IMR-90 (cell line): ENCODE data around the gene RPL27A. TPM values are rescaled to one million over a fixed set of nuclear protein-coding genes. Genes with fewer than 3 reads are reported as not detected.
A peak's percentile ranks its signal among the peaks of the same experiment; 100 is the strongest.

Experiments used
- ATAC-seq: fragments of 200-7000 bp; cut with Tn5 transposase; 2 replicates; pipeline ENCODE4 v1.9.1; 2020; ENCODE audit warnings: low read depth, mild to moderate bottlenecking, moderate library complexity
- BruUV-seq: library from RNA; stranded (reverse); fragments of 400-500 nt; replicated peaks from 2 replicates; lab custom pipeline; 2021; lab: Mats Ljungman, UMichigan
- CTCF ChIA-PET: fragments of 300-600 bp; formaldehyde crosslinking; extraction: SDS; loops from one replicate; lab custom pipeline; 2021; ENCODE audit warnings: antibody characterized with exemption; lab: Yijun Ruan, JAX
- POLR2A ChIA-PET: fragments of 300-600 bp; sonication (Branson Sonifier 250); formaldehyde crosslinking; loops from one replicate; lab custom pipeline; 2022; ENCODE audit warnings: antibody characterized with exemption; ENCODE audit not compliant: unreplicated experiment; lab: Charles Lee
- DNase-seq: peaks from one replicate; pipeline ENCODE4 v3.0.0; 2013
- H2AFZ ChIP-seq: replicated peaks from 2 replicates; pipeline ENCODE3; 2013; ENCODE audit warnings: low read length, mild to moderate bottlenecking; ENCODE audit not compliant: poor library complexity
- H2AK5ac ChIP-seq: 2 replicates; pipeline ENCODE4 v1.6.1; 2013; ENCODE audit warnings: low read depth, low read length, inconsistent platforms
- H2AK9ac ChIP-seq: replicated peaks from 2 replicates; pipeline ENCODE3; 2013; ENCODE audit warnings: mild to moderate bottlenecking, low read depth, low read length, moderate library complexity; ENCODE audit not compliant: poor library complexity
- H2BK120ac ChIP-seq: 2 replicates; pipeline ENCODE4 v1.6.1; 2013; ENCODE audit warnings: low read depth, low read length, inconsistent platforms
- H2BK15ac ChIP-seq: 3 replicates; pipeline ENCODE4 v1.6.1; 2013; ENCODE audit warnings: low read depth, low read length, inconsistent platforms
- H2BK20ac ChIP-seq: 2 replicates; pipeline ENCODE4 v1.6.1; 2013; ENCODE audit warnings: low read depth, mild to moderate bottlenecking, inconsistent platforms, low read length, moderate library complexity
- H2BK5ac ChIP-seq: 2 replicates; pipeline ENCODE4 v1.6.1; 2013; ENCODE audit warnings: mild to moderate bottlenecking, low read depth, low read length, inconsistent platforms; ENCODE audit not compliant: poor library complexity, severe bottlenecking
- H3K14ac ChIP-seq: replicated peaks from 2 replicates; pipeline ENCODE4 v1.6.1; 2013; ENCODE audit warnings: low read depth, low read length, inconsistent platforms
- H3K18ac ChIP-seq: 2 replicates; pipeline ENCODE4 v1.6.1; 2013; ENCODE audit warnings: low read depth, low read length, control low read depth
- H3K23ac ChIP-seq: 2 replicates; pipeline ENCODE4 v1.6.1; 2013; ENCODE audit warnings: low read depth, low read length, inconsistent platforms
- H3K27ac ChIP-seq: 2 replicates; pipeline ENCODE4 v1.5.1; 2013; ENCODE audit warnings: mild to moderate bottlenecking, control low read depth, low read length; ENCODE audit not compliant: insufficient read depth
- H3K27me3 ChIP-seq: 2 replicates; pipeline ENCODE4 v1.6.1; 2013; ENCODE audit warnings: low read length; ENCODE audit not compliant: control insufficient read depth, insufficient read depth
- H3K36me3 ChIP-seq: 2 replicates; pipeline ENCODE4 v1.6.1; 2013; ENCODE audit warnings: low read length, mixed read lengths; ENCODE audit not compliant: control insufficient read depth, insufficient read depth
- H3K4ac ChIP-seq: 2 replicates; pipeline ENCODE4 v1.6.1; 2013; ENCODE audit warnings: low read depth, low read length, inconsistent platforms
- H3K4me1 ChIP-seq: 2 replicates; pipeline ENCODE4 v1.6.1; 2013; ENCODE audit warnings: low read length, mixed read lengths; ENCODE audit not compliant: control insufficient read depth, insufficient read depth
- H3K4me2 ChIP-seq: 2 replicates; pipeline ENCODE4 v1.6.1; 2013; ENCODE audit warnings: low read depth, mild to moderate bottlenecking, control low read depth, low read length, moderate library complexity
- H3K4me3 ChIP-seq: 2 replicates; pipeline ENCODE4 v1.5.1; 2013; ENCODE audit warnings: low read depth, mild to moderate bottlenecking, control low read depth, low read length, moderate library complexity; ENCODE audit not compliant: insufficient read depth
- H3K56ac ChIP-seq: 2 replicates; pipeline ENCODE4 v1.6.1; 2013; ENCODE audit warnings: low read length, inconsistent platforms; ENCODE audit not compliant: insufficient read depth; ENCODE audit errors: extremely low read depth
- H3K79me1 ChIP-seq, 2 experiments: 2 replicates each; pipeline ENCODE4 v1.6.1; 2013; ENCODE audit warnings: low read length in 2 of 2, inconsistent platforms in 1 of 2, low read depth in 1 of 2
- H3K9ac ChIP-seq: 2 replicates; pipeline ENCODE4 v1.6.1; 2013; ENCODE audit warnings: low read depth, low read length, control low read depth
- H3K9me1 ChIP-seq: 2 replicates; pipeline ENCODE4 v1.6.1; 2013; ENCODE audit warnings: low read length, inconsistent platforms; ENCODE audit not compliant: insufficient read depth
- H3K9me3 ChIP-seq: 2 replicates; pipeline ENCODE4 v1.6.1; 2013; ENCODE audit warnings: low read length; ENCODE audit not compliant: control insufficient read depth, insufficient read depth
- H4K20me1 ChIP-seq: 2 replicates; pipeline ENCODE4 v1.6.1; 2013; ENCODE audit warnings: low read length, inconsistent platforms; ENCODE audit not compliant: insufficient read depth
- H4K5ac ChIP-seq: 2 replicates; pipeline ENCODE4 v1.6.1; 2013; ENCODE audit warnings: mild to moderate bottlenecking, low read depth, low read length, control low read depth
- H4K8ac ChIP-seq, 2 experiments: 2 replicates each; pipeline ENCODE4 v1.6.1; 2013; ENCODE audit warnings: low read depth in 2 of 2, low read length in 2 of 2, control low read depth in 1 of 2, inconsistent platforms in 1 of 2
- H4K91ac ChIP-seq: 2 replicates; pipeline ENCODE4 v1.6.1; 2013; ENCODE audit warnings: low read depth, low read length, inconsistent platforms; ENCODE audit not compliant: insufficient read depth
- BHLHE40 ChIP-seq: fragments of 150-350 bp; IDR thresholded peaks from 2 replicates; pipeline ENCODE4 v1.6.1; 2016; ENCODE audit warnings: mild to moderate bottlenecking, low read depth, low read length
- CEBPB ChIP-seq: IDR thresholded peaks from 2 replicates; pipeline ENCODE4 v1.6.1; 2012; ENCODE audit warnings: low read depth, low read length, improper control_type of control experiment
- CHD1 ChIP-seq: IDR thresholded peaks from 2 replicates; pipeline ENCODE4 v1.6.1; 2012; ENCODE audit warnings: low read depth, low read length, improper control_type of control experiment
- FOS ChIP-seq: fragments of 150-350 bp; IDR thresholded peaks from 2 replicates; pipeline ENCODE4 v1.6.1; 2016; ENCODE audit warnings: low read depth, low read length
- MAZ ChIP-seq: IDR thresholded peaks from 2 replicates; pipeline ENCODE4 v1.6.1; 2012; ENCODE audit warnings: low read depth, mild to moderate bottlenecking, low read length, improper control_type of control experiment, moderate library complexity, borderline replicate concordance
- MXI1 ChIP-seq: IDR thresholded peaks from 2 replicates; pipeline ENCODE4 v1.6.1; 2012; ENCODE audit warnings: low read depth, mild to moderate bottlenecking, low read length, moderate library complexity, borderline replicate concordance
- NFE2L2 ChIP-seq: fragments of 150-350 bp; IDR thresholded peaks from 2 replicates; pipeline ENCODE4 v1.6.1; 2016; ENCODE audit warnings: low read depth, mild to moderate bottlenecking, low read length
- POLR2A ChIP-seq: IDR thresholded peaks from 2 replicates; pipeline ENCODE4 v1.6.1; 2012; ENCODE audit warnings: mild to moderate bottlenecking, low read depth, low read length
- RAD21 ChIP-seq: IDR thresholded peaks from 2 replicates; pipeline ENCODE4 v1.6.1; 2012; ENCODE audit warnings: low read length, improper control_type of control experiment
- RFX5 ChIP-seq: IDR thresholded peaks from 2 replicates; pipeline ENCODE4 v1.8.0; 2012; ENCODE audit warnings: low read depth, mild to moderate bottlenecking, low read length, moderate library complexity
- SMC3 ChIP-seq: fragments of 150-350 bp; IDR thresholded peaks from 2 replicates; pipeline ENCODE4 v1.6.1; 2016; ENCODE audit warnings: low read depth, mild to moderate bottlenecking, antibody characterized with exemption, low read length, moderate library complexity
- WGBS, 2 experiments: methylation state at CpG; one replicate each; pipeline versions ENCODE4 v1.1.5 to v1.1.7; 2013; ENCODE audit warnings: missing lambda C conversion rate in 2 of 2; ENCODE audit not compliant: insufficient read length in 1 of 2; ENCODE audit errors: extremely low coverage in 2 of 2; 5-methylcytosine and 5-hydroxymethylcytosine counted together
- dilution Hi-C: fragments of 300-500 bp; cut with HindIII; formaldehyde crosslinking; loops from one replicate; pipeline ENCODE4 v1.14.3; 2018; ENCODE audit warnings: low sequenced_read_pairs; ENCODE audit not compliant: unreplicated experiment
- in situ Hi-C: fragments of 300-500 bp; cut with MboI; formaldehyde crosslinking; loops from 3 replicates; pipeline ENCODE4 v1.14.3; 2019; ENCODE audit warnings: low sequenced_read_pairs, inconsistent platforms, mixed read lengths
- intact Hi-C: fragments of 100-400 bp; cut with micrococcal nuclease; formaldehyde crosslinking; loops from 2 replicates; pipeline ENCODE4 v1.10.0; 2022
- polyA plus RNA-seq, 3 experiments: library from polyadenylated mRNA; depleted of rRNA; stranded (reverse); fragments of >200 nt; gene quantifications; 2 replicates each; pipeline ENCODE4 v1.2.3, GENCODE V29; 2012; ENCODE audit warnings: low replicate concordance in 1 of 3
- total RNA-seq: library from RNA; depleted of rRNA; stranded (reverse); fragments of >200 nt; gene quantifications from 2 replicates; pipeline ENCODE4 v1.2.3, GENCODE V29; 2012

RPL27A gene
- total and polyA plus RNA-seq, 2 of the 4 experiments (the other 2 are of a cell fraction), result 786 to 849 TPM

GRCh38 chr11:8730697-8731020 is 48.1 kb downstream of the RPL27A start:
- Histone ChIP-seq H4K8ac (no peak overlapping the region), H3K18ac (no peak overlapping the region), H3K9ac (no peak overlapping the region), H3K9me1 (peaks cover 52% of the 10 kb centered on the region), H4K91ac (no peak overlapping the region), H2BK120ac (no peak overlapping the region), H2BK5ac (no peak overlapping the region), H3K4me3 (no peak overlapping the region), H2BK20ac (no peak overlapping the region), H2AFZ (no peak overlapping the region), H3K9me3 (no peaks in the 10 kb centered on the region), H3K4me2 (no peak overlapping the region), H3K23ac (no peak overlapping the region), H4K20me1 (peaks cover 9% of the 10 kb centered on the region; the same call in 1 of the 2 replicates), H3K36me3 (peaks cover 28% of the 10 kb centered on the region), H3K27me3 (no peaks in the 10 kb centered on the region), H3K56ac (no peak overlapping the region), H2AK9ac (no peak overlapping the region), H3K4me1 (peaks cover 37% of the 10 kb centered on the region), H3K27ac (no peak overlapping the region), H4K5ac (no peak overlapping the region), H2BK15ac (no peak overlapping the region), H3K4ac (no peak overlapping the region), H2AK5ac (0 out of 2 replicates have a peak overlapping the region, but pooled peaks have one; percentile 21), H3K14ac (no peak overlapping the region), H3K79me1 (peaks cover 25 to 93% of the 10 kb centered on the region in 2 experiments)
- POLR2A ChIA-PET, result interaction anchor here (0.6 kb wide), 1 partner anchor 17 kb away, joined by 3 read pairs; no protein-coding TSS in a partner anchor
- BruUV-seq, result no TSS peak
- DNase-seq, result no peak
- ATAC-seq, result no peak
- intact Hi-C loops, result no loop called here
- CTCF ChIA-PET, result no interaction called here
- dilution Hi-C loops, result no loop called here
- in situ Hi-C loops, result no loop called here
- TF ChIP-seq MXI1, result no peak
- TF ChIP-seq FOS, result no peak
- no peak for TF ChIP-seq SMC3
- no peak for TF ChIP-seq NFE2L2
- no peak for TF ChIP-seq MAZ
- TF ChIP-seq BHLHE40, result no peak
- no peak for TF ChIP-seq RFX5
- TF ChIP-seq POLR2A, result no peak
- no peak for TF ChIP-seq CHD1
- no peak for TF ChIP-seq RAD21
- no peak for TF ChIP-seq CEBPB
- 95% methylated on average over 21 of the region's 23 CpGs; no CpG with 5 or more reads in 1 of the 2 experiments for WGBS, 2 experiments
